Heart right ventricle (tissue), 16 donors: ENCODE data around the gene PIGN. TPM values are rescaled to one million over a fixed set of nuclear protein-coding genes. Genes with fewer than 3 reads are reported as not detected.

Source experiments
- ATAC-seq, 8 donors: fragments of 200-7000 bp; cut with Tn5 transposase; one replicate each; pipeline ENCODE4 v1.9.1; 2020; ENCODE audit warnings: mild to moderate bottlenecking in 8 of 8, moderate library complexity in 8 of 8, moderate number of reproducible peaks in 1 of 8
- DNase-seq, 2 donors: peaks; one replicate each; pipeline ENCODE4 v3.0.0-alpha.2; 2020
- H3K27ac ChIP-seq, 10 donors: fragments of 200-600 bp; sonication (generic) in 2 of 10; one replicate each; pipeline versions ENCODE4 v1.5.0 to v1.8.0; 2020 to 2022; ENCODE audit warnings: mild to moderate bottlenecking in 3 of 10
- H3K27me3 ChIP-seq, 7 donors: fragments of 200-600 bp; one replicate each; pipeline ENCODE4 v1.8.0; 2021 to 2022; ENCODE audit warnings: mild to moderate bottlenecking in 2 of 7
- H3K36me3 ChIP-seq, 9 donors: fragments of 200-600 bp; sonication (generic) in 1 of 9; one replicate each; pipeline versions ENCODE4 v1.5.0 to v1.8.0; 2020 to 2022; ENCODE audit warnings: mild to moderate bottlenecking in 2 of 9
- H3K4me1 ChIP-seq, 9 donors: fragments of 200-600 bp; sonication (generic) in 1 of 9; one replicate each; pipeline versions ENCODE4 v1.5.0 to v1.8.0; 2020 to 2022; ENCODE audit warnings: mild to moderate bottlenecking in 4 of 9
- H3K4me3 ChIP-seq, 10 donors: fragments of 200-600 bp; sonication (generic) in 2 of 10; one replicate each; pipeline versions ENCODE4 v1.5.0 to v1.8.0; 2020 to 2022; ENCODE audit warnings: mild to moderate bottlenecking in 7 of 10, moderate library complexity in 2 of 10
- H3K9me3 ChIP-seq, 11 donors: fragments of 200-600 bp in 10 of 11; sonication (generic) in 2 of 11; one replicate each; pipeline versions ENCODE4 v1.5.0 to v1.8.0; 2013 to 2022; ENCODE audit warnings: mild to moderate bottlenecking in 2 of 11, control low read depth in 1 of 11, moderate library complexity in 1 of 11
- WGBS, 2 donors: extraction: QIAGEN DNeasy Blood & Tissue Kit; methylation state at CpG; one replicate each; pipeline ENCODE4 v1.1.7; 2013; ENCODE audit warnings: inconsistent platforms in 1 of 2; 5-methylcytosine and 5-hydroxymethylcytosine counted together
- intact Hi-C, 10 donors: fragments of 100-400 bp; cut with DNase I; formaldehyde crosslinking; loops; one replicate each; pipeline versions ENCODE4 v1.11.1 to v1.14.2; 2022
- polyA plus RNA-seq, 2 donors: library from polyadenylated mRNA; stranded (reverse); fragments of 200-250 nt; gene quantifications; one replicate each; pipeline ENCODE4 v1.2.3, GENCODE V29; 2013
- total RNA-seq, 10 donors: library from RNA; stranded (reverse); fragmentation: NEBNext Ultra II Directional in 3 of 10; extraction: Animal tissue kit (Norgen Biotek cat#: 25700) in 3 of 10; gene quantifications; one replicate each; pipeline versions ENCODE4 v1.2.1 to v1.2.4, GENCODE V29; 2021 to 2023
- TF ChIP-seq, protein P1 (sequence below), 9 donors: fragments of 200-600 bp; sonication (generic) in 2 of 9; IDR thresholded peaks; one replicate each; pipeline versions ENCODE4 v1.5.0 to v1.8.0; 2021 to 2022; ENCODE audit warnings: antibody characterized with exemption in 9 of 9, mild to moderate bottlenecking in 5 of 9, moderate library complexity in 1 of 9
- donor health status: Arrhythmogenic right ventricular cardiomyopathy.
- donor health status: ischemic (EF 13 %, LVEDD 7.1; RV severe dilation, severe dysfunction).
- donor health status: healthy with polysubstance abuse.
- donor health status: DM: no; HTN: yes; CAD: no.
- donor health status: DM: no; HTN: no; CAD: no.
- donor health status: ischemic (EF 25% LVEDD 6.9; RV normal size, moderate dysfunction).
- donor health status: ischemic (EF 25% LVEDD 5.7; RV mildly dilated, moderate dysfunction).
- donor health status: healthy.
- donor health status: DM: yes; HTN: yes; CAD: no.
- donor health status: Ischemic cardiomyopathy.
- donor health status: ischemic (EF 35%, LVEDD 5.7; RV mildly dilated, moderate dysfunction).
- donor health status: nonischemic (EF 11% LVEDD 7.7; RV severe dilation, severe dysfunction).
- donor health status: DM: yes; HTN: yes; CAD: no.
- donor health status: PGD.
- donor health status: ischemic (EF 29% LVEDD 5.4; RV normal size, mild dysfunction).
- donor health status: nonischemic (EF 23%, LVEDD 6.1; RV moderate dilation, normal function).

The PIGN gene
- total and polyA plus RNA-seq, 12 donors: 4.4 to 31.6 (median 19.7) TPM

DNA sequence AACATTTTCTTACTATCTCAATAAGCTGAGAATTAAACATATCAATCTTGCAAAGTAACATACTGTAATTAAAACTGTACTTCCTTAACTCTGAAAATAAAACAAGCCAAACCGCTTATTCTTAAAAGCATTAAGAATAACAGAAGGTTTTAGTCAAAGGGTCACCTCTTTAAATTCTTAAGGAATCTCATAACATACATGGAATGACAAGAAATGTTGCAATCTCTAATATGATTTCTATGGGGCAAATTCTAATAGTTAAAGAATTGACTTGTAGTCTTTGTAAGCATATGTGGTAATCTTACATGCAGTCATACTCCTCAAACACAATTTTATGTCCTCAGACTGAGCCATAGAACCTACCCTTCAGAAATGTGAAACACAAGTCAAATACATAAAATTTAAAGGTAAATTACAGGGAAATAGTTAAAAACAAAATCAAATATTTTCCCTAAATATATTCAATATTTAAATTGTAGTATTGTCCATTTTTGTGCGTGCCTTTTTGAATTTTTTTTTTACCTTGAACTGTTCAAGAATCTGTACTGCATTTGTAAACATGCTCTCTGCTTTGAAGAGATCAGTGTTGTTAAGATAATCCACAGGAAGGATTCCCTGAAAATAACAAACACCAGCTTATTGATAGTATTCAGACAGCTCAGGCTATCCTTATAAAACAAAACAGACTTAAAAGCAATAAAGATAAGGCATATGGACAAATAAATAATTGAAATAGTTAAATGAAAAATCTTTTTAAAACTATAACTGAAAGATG lies 48.2 kb downstream of the PIGN start:
- ATAC-seq (no peak), DNase-seq (no peak)
- Histone ChIP-seq H3K4me3 (no peak overlapping the region), H3K27ac (no peak overlapping the region), H3K36me3 (peaks cover 0 to 70% (median 8%) of the 10 kb centered on the region in 9 donors), H3K4me1 (no peaks in the 10 kb centered on the region), H3K9me3 (no peaks in the 10 kb centered on the region), H3K27me3 (no peaks in the 10 kb centered on the region)
- TF ChIP-seq, protein P1, sequence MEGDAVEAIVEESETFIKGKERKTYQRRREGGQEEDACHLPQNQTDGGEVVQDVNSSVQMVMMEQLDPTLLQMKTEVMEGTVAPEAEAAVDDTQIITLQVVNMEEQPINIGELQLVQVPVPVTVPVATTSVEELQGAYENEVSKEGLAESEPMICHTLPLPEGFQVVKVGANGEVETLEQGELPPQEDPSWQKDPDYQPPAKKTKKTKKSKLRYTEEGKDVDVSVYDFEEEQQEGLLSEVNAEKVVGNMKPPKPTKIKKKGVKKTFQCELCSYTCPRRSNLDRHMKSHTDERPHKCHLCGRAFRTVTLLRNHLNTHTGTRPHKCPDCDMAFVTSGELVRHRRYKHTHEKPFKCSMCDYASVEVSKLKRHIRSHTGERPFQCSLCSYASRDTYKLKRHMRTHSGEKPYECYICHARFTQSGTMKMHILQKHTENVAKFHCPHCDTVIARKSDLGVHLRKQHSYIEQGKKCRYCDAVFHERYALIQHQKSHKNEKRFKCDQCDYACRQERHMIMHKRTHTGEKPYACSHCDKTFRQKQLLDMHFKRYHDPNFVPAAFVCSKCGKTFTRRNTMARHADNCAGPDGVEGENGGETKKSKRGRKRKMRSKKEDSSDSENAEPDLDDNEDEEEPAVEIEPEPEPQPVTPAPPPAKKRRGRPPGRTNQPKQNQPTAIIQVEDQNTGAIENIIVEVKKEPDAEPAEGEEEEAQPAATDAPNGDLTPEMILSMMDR (IDR thresholded peaks at IDR 0.05): no peak
- intact Hi-C loops: loop anchor here in 6 of 10 donors (10.0 kb wide), 7 partner anchors 244 to 1454 kb away; partner anchors contain the start of gene RNF152 (in 1 of the 6)
- WGBS, 2 donors: 98 to 99% methylated on average over 2 of the region's 2 CpGs

DNA sequence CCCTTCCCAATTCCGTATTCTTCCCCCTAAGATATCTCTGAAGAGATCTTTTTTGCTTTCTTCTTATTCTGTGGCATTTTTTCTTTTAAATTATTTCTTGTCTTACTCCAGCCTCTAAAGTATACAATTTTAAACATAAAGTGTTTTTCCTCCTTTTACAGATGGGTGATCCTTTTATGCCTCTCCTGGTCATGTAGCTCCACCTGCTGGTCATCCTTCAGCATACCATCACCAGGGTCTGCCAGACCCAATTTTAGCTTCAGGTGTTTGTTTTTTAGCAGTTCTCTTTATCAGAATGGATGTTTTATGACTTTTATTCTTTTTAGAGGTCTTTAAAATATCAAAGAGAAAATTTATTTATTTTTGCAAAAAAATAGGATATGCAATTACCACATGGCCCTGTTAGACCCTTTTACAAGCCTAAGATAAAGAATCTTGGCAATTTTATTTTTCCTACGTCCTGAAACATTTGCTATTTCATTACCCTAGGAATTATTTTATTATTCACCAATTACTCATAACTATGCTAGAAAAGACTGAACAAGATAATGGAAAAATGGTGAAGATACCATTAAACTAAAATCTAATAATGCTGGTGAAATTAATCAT lies 55.5 kb downstream of the PIGN start:
- DNase-seq: peak; percentile 11 to 66
- no peak overlapping the region for H3K4me3 ChIP-seq
- 83 to 91% methylated on average over 2 of the region's 2 CpGs for WGBS, 2 donors
- TF ChIP-seq, protein P1 (IDR thresholded peaks at IDR 0.05): peak; percentile 89 to 98 (median 94)
- intact Hi-C loops: loop anchor here in 9 of 10 donors (1.0 to 10.0 kb wide), 19 partner anchors 229 to 1447 kb away; partner anchors contain the start of gene RNF152 (in 1 of the 9)
- peaks cover 0 to 16% (median 0%) of the 10 kb centered on the region in 9 donors for H3K36me3 ChIP-seq
- H3K4me1 ChIP-seq: no peaks in the 10 kb centered on the region
- no peaks in the 10 kb centered on the region for H3K27me3 ChIP-seq
- no peak overlapping the region for H3K27ac ChIP-seq
- peak in 6 of 8 donors; percentile 46 to 79 (median 58) for ATAC-seq
- no peaks in the 10 kb centered on the region for H3K9me3 ChIP-seq

DNA sequence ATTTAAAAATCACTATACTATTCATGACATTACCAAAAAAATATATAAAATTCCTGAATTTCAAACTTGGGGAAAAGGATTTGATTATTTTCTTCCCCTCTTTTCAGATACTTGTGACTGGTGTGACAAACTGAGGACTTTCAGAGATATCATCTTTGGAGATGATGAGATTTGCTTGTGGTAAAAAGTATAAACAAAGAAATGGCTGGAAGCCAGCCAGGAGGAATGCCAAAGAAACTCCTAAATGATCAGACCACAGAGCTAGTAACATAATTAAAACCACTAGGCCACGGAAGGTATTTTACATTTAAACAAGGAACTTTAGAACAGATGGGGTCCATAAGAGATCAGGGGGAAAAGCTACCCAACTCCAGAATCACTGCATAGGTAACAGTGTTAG lies 58.7 kb downstream of the PIGN start:
- Histone ChIP-seq H3K27ac (no peak overlapping the region), H3K4me3 (no peak overlapping the region), H3K9me3 (no peaks in the 10 kb centered on the region), H3K27me3 (no peaks in the 10 kb centered on the region), H3K36me3 (peaks cover 0 to 10% (median 0%) of the 10 kb centered on the region in 9 donors), H3K4me1 (no peaks in the 10 kb centered on the region)
- WGBS, 2 donors: 52 to 62% methylated on average over 1 of the region's 1 CpG
- TF ChIP-seq, protein P1 (IDR thresholded peaks at IDR 0.05): no peak
- DNase-seq (no peak), ATAC-seq (no peak)
- intact Hi-C loops: loop anchor here in 5 of 10 donors (5.0 to 10.0 kb wide), 5 partner anchors 223 to 576 kb away; no protein-coding TSS in a partner anchor

DNA sequence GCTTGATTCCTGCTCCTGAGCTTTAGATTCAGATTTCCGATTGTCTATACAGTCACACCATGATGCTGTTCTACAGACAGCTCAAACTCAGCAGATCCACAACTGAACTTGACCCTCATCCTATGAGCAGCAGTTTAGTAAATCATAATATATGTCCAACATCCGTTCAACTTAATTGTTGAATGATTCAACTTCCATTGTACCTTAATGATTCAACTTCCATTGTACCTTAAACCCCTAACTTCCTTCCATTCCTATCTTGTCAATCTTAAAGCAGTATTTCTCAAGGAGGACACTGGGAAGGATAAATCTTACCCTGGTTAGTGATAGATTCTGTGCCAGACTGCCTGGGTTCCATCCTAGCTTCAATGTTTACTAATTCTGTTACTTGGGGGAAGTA lies 60.1 kb downstream of the PIGN start:
- Histone ChIP-seq H3K27ac (no peak overlapping the region), H3K9me3 (no peaks in the 10 kb centered on the region), H3K4me1 (no peaks in the 10 kb centered on the region), H3K4me3 (no peak overlapping the region), H3K36me3 (peaks cover 0 to 14% (median 0%) of the 10 kb centered on the region in 9 donors), H3K27me3 (no peaks in the 10 kb centered on the region)
- intact Hi-C loops: loop anchor here in 5 of 10 donors (5.0 to 10.0 kb wide), 5 partner anchors 222 to 574 kb away; no protein-coding TSS in a partner anchor
- TF ChIP-seq, protein P1 (IDR thresholded peaks at IDR 0.05): no peak
- DNase-seq (no peak), ATAC-seq (no peak)
- 89 to 94% methylated on average over 2 of the region's 2 CpGs for WGBS, 2 donors
